ENCODE data around the gene COX15. TPM values are rescaled to one million over a fixed set of nuclear protein-coding genes. Genes with fewer than 3 reads are reported as not detected.
"Not testable (repeated sequence)": the region's sequence is repeated elsewhere in the genome, so short reads cannot be mapped to it uniquely, and the experiment has no call there.

The COX15 gene
- total RNA-seq, 4 donors from 2014 or later: 11.5 to 45.6 (median 30.1) TPM

GRCh38 chr10:99754670-99755069 lies 22.7 kb upstream of the COX15 start:
- no peaks in the 10 kb centered on the region for H3K36me3 ChIP-seq
- H3K27me3 ChIP-seq: no peaks in the 10 kb centered on the region
- intact Hi-C loops (cut with DNase I; ENCODE audit: low total_unique reads): no loop called here
- no peaks in the 10 kb centered on the region for H3K4me1 ChIP-seq
- no peak for DNase-seq
- TF ChIP-seq POLR2A (IDR thresholded peaks at IDR 0.05): no peak
- TF ChIP-seq CTCF (IDR thresholded peaks at IDR 0.05): no peak
- no peaks in the 10 kb centered on the region for H3K9me3 ChIP-seq
- H3K4me3 ChIP-seq: no peak overlapping the region
- H3K27ac ChIP-seq: no peak overlapping the region

- H3K9me3 ChIP-seq: no peaks in the 10 kb centered on the region
- no peaks in the 10 kb centered on the region for H3K36me3 ChIP-seq
- H3K4me3 ChIP-seq: no peak overlapping the region
- H3K27me3 ChIP-seq: no peaks in the 10 kb centered on the region
- no peak for DNase-seq
- no peaks in the 10 kb centered on the region for H3K4me1 ChIP-seq
- intact Hi-C loops (cut with DNase I; ENCODE audit: low total_unique reads): no loop called here
- no peak for TF ChIP-seq POLR2A (IDR thresholded peaks at IDR 0.05)
- TF ChIP-seq CTCF (IDR thresholded peaks at IDR 0.05): no peak
- no peak overlapping the region for H3K27ac ChIP-seq
Measured at GRCh38 chr10:99750641-99751040, 18.7 kb upstream of the COX15 start.

- H3K36me3 ChIP-seq: no peaks in the 10 kb centered on the region
- H3K27ac ChIP-seq: no peak overlapping the region
- TF ChIP-seq CTCF (IDR thresholded peaks at IDR 0.05): no peak
- no peak overlapping the region for H3K4me3 ChIP-seq
- no peak for DNase-seq
- intact Hi-C loops (cut with DNase I; ENCODE audit: low total_unique reads): no loop called here
- H3K4me1 ChIP-seq: no peaks in the 10 kb centered on the region
- no peaks in the 10 kb centered on the region for H3K27me3 ChIP-seq
- no peaks in the 10 kb centered on the region for H3K9me3 ChIP-seq
Measured at GRCh38 chr10:99748823-99749451, 17.0 kb upstream of the COX15 start.

- H3K36me3 ChIP-seq; H3K4me3 ChIP-seq; H3K27ac ChIP-seq; H3K4me1 ChIP-seq; DNase-seq; H3K9me3 ChIP-seq; intact Hi-C loops (cut with DNase I; ENCODE audit: low total_unique reads); H3K27me3 ChIP-seq: not testable (repeated sequence)
Measured at GRCh38 chr10:99746166-99746565, 14.2 kb upstream of the COX15 start.

DNA sequence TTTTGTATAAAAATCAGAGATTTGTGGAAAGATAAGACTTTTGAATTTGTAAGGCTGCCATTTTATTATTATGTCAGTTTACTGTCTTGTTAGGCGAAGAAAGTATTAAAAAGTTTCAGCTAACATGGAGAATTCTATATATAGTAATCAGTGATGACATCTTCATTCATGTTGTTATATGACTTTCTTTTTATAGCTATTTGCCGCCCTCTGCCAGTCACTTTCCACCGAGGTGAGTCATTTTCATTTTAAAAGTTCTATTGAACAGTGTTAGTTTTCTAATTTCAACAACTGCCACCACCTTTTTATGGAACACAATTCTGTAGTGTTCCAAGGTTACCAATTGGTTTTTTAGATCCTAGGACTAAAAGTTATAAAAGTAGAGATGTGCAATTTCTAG lies 11.9 kb upstream of the COX15 start:
- no peak overlapping the region for H3K4me3 ChIP-seq
- no peak overlapping the region for H3K27ac ChIP-seq
- no peaks in the 10 kb centered on the region for H3K4me1 ChIP-seq
- H3K27me3 ChIP-seq: no peaks in the 10 kb centered on the region
- intact Hi-C loops (cut with DNase I; ENCODE audit: low total_unique reads): no loop called here
- H3K9me3 ChIP-seq: peaks cover 0 to 7% of the 10 kb centered on the region in 2 donors
- DNase-seq: no peak
- H3K36me3 ChIP-seq: no peaks in the 10 kb centered on the region
- TF ChIP-seq POLR2A (IDR thresholded peaks at IDR 0.05) (no peak), CTCF (IDR thresholded peaks at IDR 0.05) (no peak)

DNA sequence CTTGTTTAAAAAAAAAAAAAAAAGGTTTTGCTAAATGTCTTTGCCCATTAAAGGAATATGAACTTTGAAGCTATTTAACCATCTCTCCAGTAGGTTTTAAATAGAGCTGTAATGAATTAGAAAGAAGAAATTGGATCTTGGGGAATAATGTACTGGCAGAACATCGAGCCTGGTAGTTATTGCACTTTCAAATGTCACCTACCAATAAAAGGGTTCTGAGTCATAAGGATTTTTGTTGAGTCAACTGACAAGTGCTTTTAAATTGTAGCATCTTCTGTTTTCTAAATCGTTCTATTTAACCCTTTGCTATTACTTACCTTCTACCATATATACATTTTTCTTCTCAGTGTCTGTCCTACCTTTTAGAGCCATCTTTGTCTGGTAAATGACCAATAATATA lies 10.8 kb upstream of the COX15 start:
- Histone ChIP-seq H3K4me3 (no peak overlapping the region), H3K27ac (no peak overlapping the region), H3K27me3 (no peaks in the 10 kb centered on the region), H3K9me3 (peaks cover 0 to 7% of the 10 kb centered on the region in 2 donors), H3K4me1 (no peaks in the 10 kb centered on the region), H3K36me3 (no peaks in the 10 kb centered on the region)
- no peak for DNase-seq
- intact Hi-C loops (cut with DNase I; ENCODE audit: low total_unique reads): no loop called here
- TF ChIP-seq POLR2A (IDR thresholded peaks at IDR 0.05) (no peak), CTCF (IDR thresholded peaks at IDR 0.05) (no peak)

Measured in uterus (tissue), 4 donors.